Measurements from ENCODE around the gene FABP6.

The FABP6 gene

DNA sequence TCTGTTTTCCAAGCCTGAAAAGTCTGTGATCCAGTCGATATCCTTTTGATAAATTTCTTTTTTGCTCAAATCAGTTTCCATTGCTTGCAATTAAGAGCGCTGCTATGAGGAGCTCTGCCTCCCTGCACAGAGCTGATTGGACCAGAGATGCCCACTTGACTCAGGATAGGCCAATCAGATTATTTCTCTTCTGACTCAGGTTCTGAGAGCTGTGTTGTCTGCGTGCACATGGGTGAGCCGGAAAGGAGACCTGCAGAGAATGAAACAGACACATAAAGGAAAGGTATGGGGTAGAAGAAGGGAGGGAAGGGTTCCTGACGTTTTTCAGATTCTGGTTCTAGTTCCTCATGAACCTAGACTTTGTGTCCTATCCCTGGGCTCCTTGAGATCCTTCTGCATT, 15.8 kb upstream of the FABP6 start:
- DNase-seq (ENCODE audit: low read depth) = no peak
- H3K4me3 ChIP-seq (ENCODE audit: control insufficient read depth, low read depth, low read length) = no peak overlapping the region
- TF ChIP-seq, protein P1, sequence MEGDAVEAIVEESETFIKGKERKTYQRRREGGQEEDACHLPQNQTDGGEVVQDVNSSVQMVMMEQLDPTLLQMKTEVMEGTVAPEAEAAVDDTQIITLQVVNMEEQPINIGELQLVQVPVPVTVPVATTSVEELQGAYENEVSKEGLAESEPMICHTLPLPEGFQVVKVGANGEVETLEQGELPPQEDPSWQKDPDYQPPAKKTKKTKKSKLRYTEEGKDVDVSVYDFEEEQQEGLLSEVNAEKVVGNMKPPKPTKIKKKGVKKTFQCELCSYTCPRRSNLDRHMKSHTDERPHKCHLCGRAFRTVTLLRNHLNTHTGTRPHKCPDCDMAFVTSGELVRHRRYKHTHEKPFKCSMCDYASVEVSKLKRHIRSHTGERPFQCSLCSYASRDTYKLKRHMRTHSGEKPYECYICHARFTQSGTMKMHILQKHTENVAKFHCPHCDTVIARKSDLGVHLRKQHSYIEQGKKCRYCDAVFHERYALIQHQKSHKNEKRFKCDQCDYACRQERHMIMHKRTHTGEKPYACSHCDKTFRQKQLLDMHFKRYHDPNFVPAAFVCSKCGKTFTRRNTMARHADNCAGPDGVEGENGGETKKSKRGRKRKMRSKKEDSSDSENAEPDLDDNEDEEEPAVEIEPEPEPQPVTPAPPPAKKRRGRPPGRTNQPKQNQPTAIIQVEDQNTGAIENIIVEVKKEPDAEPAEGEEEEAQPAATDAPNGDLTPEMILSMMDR (IDR thresholded peaks at IDR 0.05; ENCODE audit: control insufficient read depth, insufficient read depth, low read depth, low read length, missing control alignments) = no peak

GRCh38 chr5:160219356-160219755, 9.9 kb upstream of the FABP6 start:
- no peak for DNase-seq (ENCODE audit: low read depth)
- no peak overlapping the region for H3K4me3 ChIP-seq (ENCODE audit: control insufficient read depth, low read depth, low read length)
- TF ChIP-seq, protein P1 (IDR thresholded peaks at IDR 0.05; ENCODE audit: control insufficient read depth, insufficient read depth, low read depth, low read length, missing control alignments) = no peak

DNA sequence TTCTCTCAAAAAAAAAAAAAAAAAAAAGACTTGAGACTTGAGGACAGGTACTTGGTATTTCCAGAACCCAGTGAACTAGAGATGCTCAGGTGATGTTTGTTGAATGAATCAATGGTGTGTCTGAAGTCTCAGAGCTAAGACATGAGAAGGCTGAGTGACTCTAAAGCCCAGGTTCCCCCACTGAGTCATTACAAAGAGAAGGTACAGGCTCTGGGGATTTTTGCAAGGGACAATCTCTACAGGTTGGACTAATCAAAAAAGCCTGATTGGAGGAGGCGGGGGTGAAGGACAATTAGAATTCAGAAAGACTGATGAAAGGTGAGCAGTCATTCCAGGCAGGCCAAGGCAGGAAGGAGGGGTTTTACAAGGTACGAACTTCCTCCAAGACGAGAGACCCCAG, 8.2 kb upstream of the FABP6 start:
- DNase-seq (ENCODE audit: low read depth) = no peak
- TF ChIP-seq, protein P1 (IDR thresholded peaks at IDR 0.05; ENCODE audit: control insufficient read depth, insufficient read depth, low read depth, low read length, missing control alignments) = no peak

DNA sequence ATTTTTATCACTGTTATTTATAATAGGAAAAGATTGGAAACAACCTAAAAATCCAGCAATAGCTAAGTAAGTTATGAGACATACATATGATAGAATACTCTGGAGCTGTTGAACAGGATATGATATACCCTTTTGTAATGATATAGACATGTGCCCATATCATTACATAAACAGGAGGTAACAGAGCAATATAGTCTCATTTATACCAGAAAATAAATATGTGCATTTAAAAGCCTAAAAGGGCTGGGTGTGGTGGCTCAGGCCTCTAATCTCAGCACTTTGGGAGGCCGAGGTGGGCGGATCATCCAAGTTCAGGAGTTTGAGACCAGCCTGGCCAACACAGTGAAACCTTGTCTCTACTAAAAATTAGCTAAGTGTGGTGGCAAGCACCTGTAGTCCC, 2.3 kb upstream of the FABP6 start:
- TF ChIP-seq, protein P1 (IDR thresholded peaks at IDR 0.05; ENCODE audit: control insufficient read depth, insufficient read depth, low read depth, low read length, missing control alignments) = no peak
- DNase-seq (ENCODE audit: low read depth) = no peak
- no peak overlapping the region for H3K4me3 ChIP-seq (ENCODE audit: control insufficient read depth, low read depth, low read length)

More for the DNA sequence above, 8.2 kb upstream of the FABP6 start:
- H3K4me3 ChIP-seq (ENCODE audit: control insufficient read depth, low read depth, low read length) = no peak overlapping the region

- TF ChIP-seq, protein P1 (IDR thresholded peaks at IDR 0.05; ENCODE audit: control insufficient read depth, insufficient read depth, low read depth, low read length, missing control alignments) = no peak
- DNase-seq (ENCODE audit: low read depth) = no peak
- no peak overlapping the region for H3K4me3 ChIP-seq (ENCODE audit: control insufficient read depth, low read depth, low read length)
Observed at GRCh38 chr5:160230686-160231527, 1.6 kb downstream of the FABP6 start.

- DNase-seq (ENCODE audit: low read depth) = no peak
- H3K4me3 ChIP-seq (ENCODE audit: control insufficient read depth, low read depth, low read length) = no peak overlapping the region
- TF ChIP-seq, protein P1 (IDR thresholded peaks at IDR 0.05; ENCODE audit: control insufficient read depth, insufficient read depth, low read depth, low read length, missing control alignments) = no peak
Observed at GRCh38 chr5:160231783-160232342, 2.6 kb downstream of the FABP6 start.

All from AG09309 (cell line).